ENCODE results near the gene CSTPP1. TPM values are rescaled to one million over a fixed set of nuclear protein-coding genes. Genes with fewer than 3 reads are reported as not detected.
A peak's percentile ranks its signal among the peaks of the same experiment; 100 is the strongest.

Gene CSTPP1
- total and polyA plus RNA-seq, 8 donors: 16.4 to 146 (median 37.3) TPM

DNA sequence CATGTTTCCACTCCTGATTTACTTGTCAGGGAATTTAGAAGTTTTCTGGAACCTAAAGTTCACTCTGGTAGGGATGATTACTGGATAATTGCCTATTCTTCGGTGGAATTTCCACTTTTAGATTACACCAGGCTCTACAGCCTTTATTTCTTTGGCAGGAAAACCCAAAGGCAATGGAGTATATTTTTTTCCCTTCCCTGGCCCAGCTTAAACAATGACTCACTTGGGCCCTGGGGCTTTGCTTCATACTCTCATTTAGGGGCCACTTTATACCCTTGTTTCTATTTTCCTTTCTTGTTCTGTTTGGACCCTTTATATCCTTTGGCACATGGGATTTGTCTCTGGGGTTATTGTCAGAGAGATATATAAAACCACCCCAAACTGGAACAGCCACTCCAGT lies 114.7 kb downstream of the CSTPP1 start:
- TF ChIP-seq EP300 (IDR thresholded peaks at IDR 0.05) (no peak), POLR2A (IDR thresholded peaks at IDR 0.05) (no peak), POLR2AphosphoS5 (IDR thresholded peaks at IDR 0.05) (no peak)
- Histone ChIP-seq H3K27ac (peak overlapping the region in 2 of 5 donors; percentile 15 to 58), H3K4me3 (no peak overlapping the region), H3K27me3 (no peaks in the 10 kb centered on the region), H3K4me1 (peaks cover 0 to 16% (median 5%) of the 10 kb centered on the region in 4 donors), H3K9me3 (no peaks in the 10 kb centered on the region), H3K36me3 (no peaks in the 10 kb centered on the region)
- intact Hi-C loops (cut with DNase I; ENCODE audit: low total_unique reads): no loop called here
- DNase-seq: peak in 1 of 2 donors; percentile 36
- WGBS, 5 donors: 37 to 65% (median 52%) methylated on average over 1 of the region's 1 CpG

DNA sequence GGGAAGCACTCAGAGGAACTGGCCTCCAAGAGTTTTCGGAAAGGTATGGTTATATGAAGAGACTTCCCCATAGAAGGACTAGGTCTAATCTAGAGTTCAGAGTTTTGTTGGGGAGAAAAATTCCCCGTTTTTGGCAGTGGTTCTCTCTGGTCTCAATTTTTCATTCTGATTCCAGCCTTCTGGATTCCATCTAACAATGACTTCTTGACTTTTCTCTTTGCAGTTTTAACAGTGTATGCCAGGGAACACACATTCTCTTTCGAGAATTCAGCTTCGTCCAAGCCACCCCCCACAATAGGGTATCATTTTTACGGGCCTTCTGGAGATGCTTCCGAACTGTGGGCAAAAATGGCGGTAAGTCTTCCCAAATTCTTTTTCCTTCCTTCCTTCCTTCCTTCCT lies 115.6 kb downstream of the CSTPP1 start:
- Histone ChIP-seq H3K9me3 (no peaks in the 10 kb centered on the region), H3K4me3 (no peak overlapping the region), H3K27me3 (no peaks in the 10 kb centered on the region), H3K36me3 (no peaks in the 10 kb centered on the region), H3K4me1 (peaks cover 0 to 16% (median 5%) of the 10 kb centered on the region in 4 donors), H3K27ac (peak overlapping the region in 1 of 5 donors; percentile 58)
- peak in 1 of 2 donors; percentile 57 for DNase-seq
- intact Hi-C loops (cut with DNase I; ENCODE audit: low total_unique reads): no loop called here
- TF ChIP-seq POLR2AphosphoS5 (IDR thresholded peaks at IDR 0.05) (peak in 1 of 3 donors; percentile 18), POLR2A (IDR thresholded peaks at IDR 0.05) (no peak)
- 83 to 95% (median 88%) methylated on average over 7 of the region's 7 CpGs for WGBS, 5 donors

DNA sequence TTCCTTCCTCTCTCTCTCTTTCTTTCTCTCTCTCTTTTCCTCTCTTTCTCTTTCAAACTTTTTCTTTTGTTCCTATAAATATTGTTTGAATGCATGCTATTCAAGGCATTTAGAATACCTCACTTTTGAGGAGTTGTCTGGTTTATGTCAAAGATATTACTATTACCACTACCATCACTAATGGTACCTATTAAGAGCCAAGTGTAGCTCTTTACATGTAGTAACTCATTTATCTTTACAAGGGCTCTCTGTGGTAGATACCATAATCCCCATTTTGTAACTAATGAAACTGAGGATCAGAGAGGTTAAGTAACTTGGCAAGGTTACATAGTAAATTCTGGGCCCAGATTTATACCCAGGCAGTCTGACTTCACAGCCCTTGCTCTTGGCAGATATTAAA lies 116.0 kb downstream of the CSTPP1 start:
- H3K4me1 ChIP-seq: peaks cover 0 to 16% (median 5%) of the 10 kb centered on the region in 4 donors
- H3K27ac ChIP-seq: peak overlapping the region in 1 of 5 donors; percentile 58
- H3K27me3 ChIP-seq: no peaks in the 10 kb centered on the region
- TF ChIP-seq POLR2A (IDR thresholded peaks at IDR 0.05) (no peak), POLR2AphosphoS5 (IDR thresholded peaks at IDR 0.05) (no peak)
- H3K36me3 ChIP-seq: no peaks in the 10 kb centered on the region
- intact Hi-C loops (cut with DNase I; ENCODE audit: low total_unique reads): no loop called here
- peak in 1 of 2 donors; percentile 26 for DNase-seq
- H3K9me3 ChIP-seq: no peaks in the 10 kb centered on the region
- no peak overlapping the region for H3K4me3 ChIP-seq

DNA sequence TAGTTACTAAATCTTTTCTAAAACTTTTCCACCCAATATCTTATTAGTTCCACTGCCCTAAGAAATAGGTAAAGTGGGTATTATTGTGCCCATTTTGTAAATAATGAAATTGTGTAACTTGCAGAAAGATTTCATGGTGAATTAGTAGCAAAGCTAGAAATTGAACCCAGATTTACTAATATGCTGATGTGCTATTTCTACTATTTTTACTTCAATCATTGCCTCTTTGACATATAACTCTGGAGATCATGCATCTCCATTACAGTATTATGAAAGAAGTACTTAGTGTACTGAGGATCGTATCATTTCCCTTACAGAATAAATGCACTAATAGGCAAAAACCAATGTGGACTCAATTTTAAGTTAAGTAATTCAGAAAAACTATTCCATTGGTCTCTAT lies 119.0 kb downstream of the CSTPP1 start:
- no peak overlapping the region for H3K27ac ChIP-seq
- TF ChIP-seq CTCF (IDR thresholded peaks at IDR 0.05) (no peak), POLR2A (IDR thresholded peaks at IDR 0.05) (no peak), EP300 (IDR thresholded peaks at IDR 0.05) (no peak), POLR2AphosphoS5 (IDR thresholded peaks at IDR 0.05) (no peak)
- H3K9me3 ChIP-seq: no peaks in the 10 kb centered on the region
- intact Hi-C loops (cut with DNase I; ENCODE audit: low total_unique reads): no loop called here
- 82 to 87% (median 86%) methylated on average over 1 of the region's 1 CpG for WGBS, 5 donors
- H3K4me3 ChIP-seq: no peak overlapping the region
- H3K36me3 ChIP-seq: peaks cover 0 to 11% (median 5%) of the 10 kb centered on the region in 4 donors
- no peak for DNase-seq
- no peaks in the 10 kb centered on the region for H3K27me3 ChIP-seq
- peaks cover 0 to 16% (median 5%) of the 10 kb centered on the region in 4 donors for H3K4me1 ChIP-seq

GRCh38 chr11:47056261-47056915 lies 119.8 kb downstream of the CSTPP1 start:
- TF ChIP-seq POLR2AphosphoS5 (IDR thresholded peaks at IDR 0.05): no peak
- intact Hi-C loops (cut with DNase I; ENCODE audit: low total_unique reads): no loop called here
- WGBS, 5 donors: 60 to 71% (median 66%) methylated on average over 3 of the region's 3 CpGs
- H3K27ac ChIP-seq: no peak overlapping the region
- H3K4me1 ChIP-seq: peaks cover 0 to 16% (median 3%) of the 10 kb centered on the region in 4 donors
- peak in 1 of 2 donors; percentile 55 for DNase-seq
- no peaks in the 10 kb centered on the region for H3K27me3 ChIP-seq
- H3K9me3 ChIP-seq: no peaks in the 10 kb centered on the region
- peaks cover 0 to 11% (median 5%) of the 10 kb centered on the region in 4 donors for H3K36me3 ChIP-seq
- no peak overlapping the region for H3K4me3 ChIP-seq

GRCh38 chr11:47057365-47057764 lies 120.8 kb downstream of the CSTPP1 start:
- H3K27me3 ChIP-seq: no peaks in the 10 kb centered on the region
- H3K36me3 ChIP-seq: peaks cover 0 to 11% (median 5%) of the 10 kb centered on the region in 4 donors
- H3K27ac ChIP-seq: no peak overlapping the region
- no peak for DNase-seq
- TF ChIP-seq POLR2AphosphoS5 (IDR thresholded peaks at IDR 0.05) (no peak), POLR2A (IDR thresholded peaks at IDR 0.05) (no peak), CTCF (IDR thresholded peaks at IDR 0.05) (no peak), EP300 (IDR thresholded peaks at IDR 0.05) (no peak)
- H3K9me3 ChIP-seq: no peaks in the 10 kb centered on the region
- no peak overlapping the region for H3K4me3 ChIP-seq
- peaks cover 0 to 9% (median 3%) of the 10 kb centered on the region in 4 donors for H3K4me1 ChIP-seq
- intact Hi-C loops (cut with DNase I; ENCODE audit: low total_unique reads): no loop called here

Data from stomach (tissue), 9 donors.